ENCODE results near the gene TOX2.

TOX2 gene

GRCh38 chr20:43949741-43950618 is 35.3 kb downstream of the TOX2 start:
- TF ChIP-seq GATA2 (IDR thresholded peaks at IDR 0.05; ENCODE audit: low read depth, low read length) (peak; percentile 97), GATA3 (IDR thresholded peaks at IDR 0.05; ENCODE audit: low read depth, low read length) (no peak)

- TF ChIP-seq GATA3 (IDR thresholded peaks at IDR 0.05; ENCODE audit: low read depth, low read length) (no peak), GATA2 (IDR thresholded peaks at IDR 0.05; ENCODE audit: low read depth, low read length) (no peak)
Measured at GRCh38 chr20:43953919-43954592, 39.4 kb downstream of the TOX2 start.

GRCh38 chr20:43954704-43955061 is 40.0 kb downstream of the TOX2 start:
- TF ChIP-seq GATA3 (IDR thresholded peaks at IDR 0.05; ENCODE audit: low read depth, low read length) (no peak), GATA2 (IDR thresholded peaks at IDR 0.05; ENCODE audit: low read depth, low read length) (no peak)

DNA sequence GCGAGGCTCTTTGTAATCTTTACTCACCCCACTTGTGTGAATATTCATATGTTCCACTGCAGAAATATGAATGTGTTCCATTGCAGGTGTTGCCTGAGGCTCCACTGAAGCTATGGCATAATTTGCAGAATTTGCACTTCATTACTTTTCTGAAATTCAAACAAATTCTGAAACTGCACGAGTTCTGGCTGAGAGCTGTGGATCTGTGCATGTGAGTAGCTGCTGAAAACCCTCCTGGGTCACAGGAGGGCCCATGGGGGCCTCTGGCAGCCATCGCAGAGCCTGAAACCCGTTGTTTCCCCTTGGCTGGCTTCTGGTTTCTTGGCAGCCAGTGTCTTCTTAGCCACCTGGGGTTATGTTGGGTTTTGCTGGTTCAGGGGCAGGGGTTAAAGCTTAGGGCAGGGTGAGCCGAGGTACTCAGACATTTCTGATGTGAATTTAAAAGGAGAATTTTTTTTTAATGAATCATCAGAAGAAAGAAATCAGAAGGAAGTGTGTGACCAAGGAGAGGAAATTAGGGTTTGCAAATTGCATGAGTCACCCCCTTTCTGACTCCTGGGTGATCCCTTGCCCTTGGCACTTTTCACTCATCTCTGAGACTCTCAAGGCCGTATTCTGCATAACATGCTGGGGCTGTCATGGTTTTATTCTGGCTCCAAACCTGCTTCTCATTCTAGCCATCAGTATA is 40.6 kb downstream of the TOX2 start:
- no peak for TF ChIP-seq GATA2 (IDR thresholded peaks at IDR 0.05; ENCODE audit: low read depth, low read length)
- no peak for TF ChIP-seq GATA3 (IDR thresholded peaks at IDR 0.05; ENCODE audit: low read depth, low read length)

GRCh38 chr20:43955750-43956191 is 41.1 kb downstream of the TOX2 start:
- TF ChIP-seq GATA3 (IDR thresholded peaks at IDR 0.05; ENCODE audit: low read depth, low read length) (no peak), GATA2 (IDR thresholded peaks at IDR 0.05; ENCODE audit: low read depth, low read length) (0 out of 2 replicates have a peak, but pooled peaks have one; percentile 22)

DNA sequence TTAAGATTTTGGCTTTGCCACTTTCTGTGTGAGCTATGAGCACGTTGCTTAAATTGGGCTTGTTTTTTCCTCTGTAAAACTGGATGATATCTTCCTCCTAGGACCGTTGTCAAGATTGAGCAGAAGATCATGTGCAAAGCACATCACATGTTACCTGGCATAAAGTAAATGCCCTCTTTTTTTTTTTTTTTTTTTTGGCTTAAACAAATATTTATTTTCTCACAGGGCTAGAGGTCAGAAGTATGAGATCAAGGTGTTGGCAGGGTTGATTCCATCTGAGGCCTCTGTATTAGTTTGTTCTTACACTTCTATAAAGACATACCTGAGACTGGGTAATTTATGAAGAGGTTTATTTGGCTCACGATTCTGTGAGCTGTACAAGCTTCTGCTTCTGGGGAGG is 42.7 kb downstream of the TOX2 start:
- TF ChIP-seq GATA2 (IDR thresholded peaks at IDR 0.05; ENCODE audit: low read depth, low read length) (no peak), GATA3 (IDR thresholded peaks at IDR 0.05; ENCODE audit: low read depth, low read length) (no peak)

- TF ChIP-seq GATA3 (IDR thresholded peaks at IDR 0.05; ENCODE audit: low read depth, low read length) (no peak), GATA2 (IDR thresholded peaks at IDR 0.05; ENCODE audit: low read depth, low read length) (no peak)
Measured at GRCh38 chr20:43958626-43959025, 44.0 kb downstream of the TOX2 start.

- TF ChIP-seq GATA2 (IDR thresholded peaks at IDR 0.05; ENCODE audit: low read depth, low read length) (no peak), GATA3 (IDR thresholded peaks at IDR 0.05; ENCODE audit: low read depth, low read length) (no peak)
Measured at GRCh38 chr20:43959079-43959919, 44.6 kb downstream of the TOX2 start.

GRCh38 chr20:43959920-43960227 is 45.2 kb downstream of the TOX2 start:
- TF ChIP-seq GATA3 (IDR thresholded peaks at IDR 0.05; ENCODE audit: low read depth, low read length), result no peak
- TF ChIP-seq GATA2 (IDR thresholded peaks at IDR 0.05; ENCODE audit: low read depth, low read length), result no peak

DNA sequence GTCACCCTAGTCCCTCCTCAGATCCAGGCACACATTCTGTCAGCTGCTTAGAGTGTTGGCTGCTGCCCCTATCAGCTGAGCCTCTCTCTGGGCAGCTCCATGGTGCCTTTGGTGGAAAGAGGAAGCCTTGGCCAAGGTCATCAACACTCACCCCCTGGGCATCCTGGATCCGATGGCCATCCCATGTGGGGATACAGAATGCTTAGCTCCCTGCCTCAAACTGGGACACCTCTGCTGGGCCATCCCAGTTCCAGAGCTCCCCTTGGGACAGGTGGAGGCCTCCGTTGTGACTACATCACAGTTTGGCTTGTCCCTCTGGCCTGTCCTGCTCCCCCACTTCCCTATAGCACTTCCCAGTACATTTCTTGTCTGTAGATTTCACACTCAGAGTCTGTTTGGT is 45.6 kb downstream of the TOX2 start:
- TF ChIP-seq GATA2 (IDR thresholded peaks at IDR 0.05; ENCODE audit: low read depth, low read length) (no peak), GATA3 (IDR thresholded peaks at IDR 0.05; ENCODE audit: low read depth, low read length) (no peak)

GRCh38 chr20:43961116-43961515 is 46.5 kb downstream of the TOX2 start:
- TF ChIP-seq GATA3 (IDR thresholded peaks at IDR 0.05; ENCODE audit: low read depth, low read length) (no peak), GATA2 (IDR thresholded peaks at IDR 0.05; ENCODE audit: low read depth, low read length) (no peak)

GRCh38 chr20:43961541-43962471 is 47.2 kb downstream of the TOX2 start:
- TF ChIP-seq GATA3 (IDR thresholded peaks at IDR 0.05; ENCODE audit: low read depth, low read length) (no peak), GATA2 (IDR thresholded peaks at IDR 0.05; ENCODE audit: low read depth, low read length) (peak; percentile 57; the same call in 1 of the 2 replicates)

DNA sequence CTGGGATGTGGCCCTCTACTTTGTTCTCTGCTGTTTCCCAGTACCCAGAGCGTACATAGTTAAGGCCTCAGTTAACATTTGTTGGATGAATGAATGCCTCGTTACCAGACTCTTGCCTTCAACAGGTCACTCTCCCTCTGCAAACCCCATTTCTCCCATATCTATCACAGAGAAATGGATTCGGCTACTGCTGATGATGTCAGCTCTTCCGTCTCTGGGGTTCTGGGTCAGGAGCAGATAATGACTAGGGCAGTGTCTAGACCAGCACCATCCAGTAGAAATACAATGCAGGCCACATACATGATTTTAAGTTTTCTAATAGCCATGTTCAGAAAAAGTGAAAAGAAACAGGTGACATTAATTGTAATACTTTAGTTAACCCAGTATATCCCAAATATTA is 47.9 kb downstream of the TOX2 start:
- TF ChIP-seq GATA3 (IDR thresholded peaks at IDR 0.05; ENCODE audit: low read depth, low read length) (no peak), GATA2 (IDR thresholded peaks at IDR 0.05; ENCODE audit: low read depth, low read length) (no peak)
